GM19238 (cell line): Measurements from ENCODE around the gene KLF6.

Experiments
- DNase-seq: peaks from one replicate; pipeline ENCODE4 v3.0.0; 2011; ENCODE audit warnings: low spot score; ENCODE audit not compliant: insufficient read length

The KLF6 gene

GRCh38 chr10:3787816-3788215, 2.8 kb upstream of the KLF6 start:
- no peak for DNase-seq

GRCh38 chr10:3787016-3787400, 2.0 kb upstream of the KLF6 start:
- no peak for DNase-seq

- DNase-seq: no peak
Observed at GRCh38 chr10:3786295-3787015, 1.4 kb upstream of the KLF6 start.

DNA sequence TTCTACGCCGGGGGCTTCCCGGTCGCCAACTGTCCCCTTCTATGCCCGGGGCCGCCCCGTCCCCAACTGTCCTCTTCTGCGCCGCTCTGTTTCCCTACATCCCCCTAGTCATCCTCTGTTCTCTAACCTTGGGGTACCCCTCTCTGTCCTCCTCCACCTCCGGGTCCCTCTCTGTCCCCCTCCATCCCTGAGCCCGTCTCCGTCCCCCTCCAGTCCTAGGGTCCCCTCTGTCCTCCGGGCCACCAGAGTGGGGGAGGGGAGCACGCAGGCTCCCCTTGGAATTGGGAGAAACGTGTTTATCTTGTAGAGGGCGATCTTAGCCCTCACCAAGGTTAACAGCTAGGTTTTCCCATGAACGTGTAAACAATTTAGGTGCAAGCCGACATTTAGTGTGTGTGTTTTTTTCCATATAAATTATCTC, 852 bp upstream of the KLF6 start:
- no peak for DNase-seq

DNA sequence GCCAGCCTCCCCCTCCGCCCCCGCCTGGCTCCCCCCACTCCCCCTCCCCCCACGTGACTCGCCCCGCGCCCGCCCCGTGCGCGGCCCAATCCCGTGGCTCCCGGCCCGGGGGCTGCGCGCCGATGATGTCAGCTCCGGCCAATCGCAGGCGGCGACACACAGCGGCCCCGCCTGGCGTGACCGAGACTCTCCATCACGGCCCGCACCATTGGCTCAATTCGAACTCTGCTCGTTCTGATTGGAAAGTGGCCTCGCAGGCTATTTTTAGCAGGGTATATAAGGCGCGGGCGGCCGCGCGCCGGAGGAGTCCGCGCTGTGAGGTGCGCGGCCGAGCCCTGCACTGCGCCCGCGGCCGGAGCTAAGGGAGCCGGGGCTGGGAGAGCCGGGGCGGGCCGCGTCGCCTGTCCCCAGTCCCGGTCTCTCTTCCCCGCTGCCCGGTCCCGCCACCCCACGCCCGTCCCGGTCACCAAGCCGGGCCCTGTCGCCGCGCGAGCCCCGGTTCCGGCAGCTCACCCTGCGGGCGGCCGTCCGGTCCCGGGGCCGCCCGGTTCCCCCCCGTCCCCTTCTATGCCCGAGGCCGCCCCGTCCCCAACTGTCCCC, 342 bp upstream of the KLF6 start:
- DNase-seq: peak; percentile 96

DNA sequence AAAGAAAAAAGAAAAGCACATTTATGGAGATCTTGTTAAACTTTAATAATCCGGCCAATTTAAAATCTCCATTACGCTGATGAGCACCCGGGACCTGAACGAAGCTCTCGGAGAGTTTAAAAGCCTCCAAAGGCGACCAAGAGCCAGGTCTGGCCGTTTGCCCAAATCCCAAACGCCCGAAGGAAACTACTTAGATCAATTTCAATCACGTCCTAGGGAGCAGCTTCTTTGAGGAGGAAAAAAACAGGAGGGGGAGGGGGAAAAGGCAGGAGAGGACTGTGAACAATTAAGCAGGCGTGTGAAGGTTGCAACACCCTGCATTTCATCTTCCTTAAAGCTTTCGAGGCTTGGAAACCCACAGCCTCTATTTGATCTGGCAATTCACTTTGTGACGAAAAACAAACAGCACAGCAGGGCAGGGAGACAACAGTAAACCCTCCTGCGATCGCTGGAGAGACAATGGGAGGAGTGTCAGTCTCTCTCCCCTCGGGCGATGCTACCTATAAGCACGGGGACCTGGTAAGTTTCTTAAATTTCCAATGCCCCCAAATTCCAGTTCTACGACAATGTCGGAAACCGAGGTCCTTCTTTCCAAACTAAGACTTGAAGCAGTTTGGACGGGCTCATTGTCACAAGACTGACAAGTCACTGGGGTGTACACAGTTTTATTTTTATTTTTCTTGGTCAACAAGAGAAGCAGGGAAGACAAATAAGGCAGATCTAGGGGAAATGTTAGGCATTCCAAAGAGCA, 1.2 kb downstream of the KLF6 start:
- DNase-seq: no peak

- peak; percentile 60 for DNase-seq
Observed at GRCh38 chr10:3783316-3783681, 1.7 kb downstream of the KLF6 start.

- no peak for DNase-seq
Observed at GRCh38 chr10:3782451-3783315, 2.3 kb downstream of the KLF6 start.

- no peak for DNase-seq
Observed at GRCh38 chr10:3782146-3782450, 2.9 kb downstream of the KLF6 start.

DNA sequence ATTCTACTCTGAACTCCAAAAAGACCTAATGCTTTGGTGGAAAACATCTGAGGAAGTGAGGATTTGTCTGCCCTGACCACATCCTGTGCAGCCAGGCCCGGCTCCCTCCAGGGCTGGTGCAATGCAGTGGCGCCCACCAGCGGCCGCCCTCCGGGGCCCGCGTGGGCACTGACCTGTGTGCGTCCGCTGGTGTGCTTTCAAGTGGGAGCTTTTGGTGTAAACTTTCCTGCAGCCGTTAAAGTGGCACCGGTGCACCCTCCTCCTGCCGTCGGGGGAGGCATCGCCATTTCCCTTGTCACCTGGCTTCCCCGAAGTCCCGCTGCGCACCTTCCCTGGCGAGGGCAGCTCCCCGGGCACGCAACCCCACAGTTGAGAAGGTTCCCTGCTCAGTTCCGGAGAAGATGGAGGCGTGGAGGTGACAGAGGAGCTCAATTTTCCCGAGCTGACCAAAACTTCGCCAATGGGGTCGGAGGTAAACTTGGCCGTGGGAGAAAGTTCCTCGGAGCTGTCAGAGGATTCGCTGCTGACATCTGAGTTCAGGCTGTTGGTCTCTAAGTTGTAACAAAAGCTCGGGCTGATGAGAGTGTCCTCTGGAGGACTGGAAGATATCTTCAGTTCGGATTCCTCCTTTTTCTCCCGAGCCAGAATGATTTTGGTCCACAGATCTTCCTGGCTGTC, 3.4 kb downstream of the KLF6 start:
- no peak for DNase-seq

GRCh38 chr10:3780771-3781467, 4.1 kb downstream of the KLF6 start:
- no peak for DNase-seq

DNA sequence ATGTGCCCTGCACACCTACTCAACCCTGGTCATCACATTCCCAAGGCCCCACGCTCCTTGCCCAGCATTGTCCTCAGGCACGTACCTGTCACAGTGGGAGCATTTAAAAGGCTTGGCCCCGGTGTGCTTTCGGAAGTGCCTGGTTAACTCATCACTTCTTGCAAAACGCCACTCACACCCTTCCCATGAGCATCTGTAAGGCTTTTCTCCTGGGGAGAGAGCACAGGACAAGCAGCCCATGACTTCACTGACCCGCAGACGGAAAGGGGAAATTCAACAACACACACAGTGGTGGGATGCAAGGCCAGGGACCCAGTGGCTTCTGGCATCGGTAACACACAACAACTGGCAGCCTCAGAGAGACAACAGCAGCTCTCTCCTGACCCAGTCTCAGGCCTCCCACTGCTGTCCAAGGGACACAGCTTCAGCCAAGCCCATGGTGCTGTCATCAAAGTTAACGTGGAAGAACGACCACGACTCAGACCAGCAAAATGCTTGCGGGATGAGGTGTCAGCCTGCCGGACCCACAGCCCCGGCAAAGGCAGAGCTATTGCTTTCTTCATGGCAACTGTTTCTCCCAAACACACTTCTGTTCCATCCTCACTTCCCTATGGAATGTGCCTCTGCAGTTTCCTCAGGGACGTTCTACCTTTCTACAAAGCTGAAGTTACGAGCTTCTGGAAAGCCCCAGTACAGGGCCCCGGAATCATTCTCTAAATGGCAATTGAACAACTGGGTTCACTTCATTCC, 4.8 kb downstream of the KLF6 start:
- DNase-seq: no peak

GRCh38 chr10:3779158-3779741, 5.8 kb downstream of the KLF6 start:
- DNase-seq: no peak

DNA sequence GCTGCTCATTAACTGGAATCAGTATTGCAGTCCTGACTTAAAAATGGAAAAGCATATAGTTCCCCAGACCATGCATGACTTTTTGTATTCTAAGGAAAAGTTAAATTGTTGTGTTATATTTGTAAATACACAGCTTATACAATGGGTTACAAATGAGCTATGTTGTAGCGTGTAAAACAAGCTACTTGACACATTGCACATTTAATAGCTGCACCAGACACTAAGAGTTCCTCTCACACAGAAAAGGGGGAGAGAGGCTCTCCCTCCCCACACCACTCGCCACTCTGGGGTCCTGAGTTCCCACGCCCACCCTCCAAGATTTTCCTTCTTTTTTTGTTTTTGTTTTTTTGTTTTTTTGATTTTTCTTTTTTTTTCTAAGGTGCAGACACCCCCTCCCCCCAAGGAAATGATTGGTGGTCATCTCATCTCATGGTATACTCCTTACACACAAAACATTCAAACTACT, 6.3 kb downstream of the KLF6 start:
- no peak for DNase-seq

GRCh38 chr10:3777981-3778691, 6.9 kb downstream of the KLF6 start:
- no peak for DNase-seq

- DNase-seq: no peak
Observed at GRCh38 chr10:3776796-3777571, 8.0 kb downstream of the KLF6 start.

DNA sequence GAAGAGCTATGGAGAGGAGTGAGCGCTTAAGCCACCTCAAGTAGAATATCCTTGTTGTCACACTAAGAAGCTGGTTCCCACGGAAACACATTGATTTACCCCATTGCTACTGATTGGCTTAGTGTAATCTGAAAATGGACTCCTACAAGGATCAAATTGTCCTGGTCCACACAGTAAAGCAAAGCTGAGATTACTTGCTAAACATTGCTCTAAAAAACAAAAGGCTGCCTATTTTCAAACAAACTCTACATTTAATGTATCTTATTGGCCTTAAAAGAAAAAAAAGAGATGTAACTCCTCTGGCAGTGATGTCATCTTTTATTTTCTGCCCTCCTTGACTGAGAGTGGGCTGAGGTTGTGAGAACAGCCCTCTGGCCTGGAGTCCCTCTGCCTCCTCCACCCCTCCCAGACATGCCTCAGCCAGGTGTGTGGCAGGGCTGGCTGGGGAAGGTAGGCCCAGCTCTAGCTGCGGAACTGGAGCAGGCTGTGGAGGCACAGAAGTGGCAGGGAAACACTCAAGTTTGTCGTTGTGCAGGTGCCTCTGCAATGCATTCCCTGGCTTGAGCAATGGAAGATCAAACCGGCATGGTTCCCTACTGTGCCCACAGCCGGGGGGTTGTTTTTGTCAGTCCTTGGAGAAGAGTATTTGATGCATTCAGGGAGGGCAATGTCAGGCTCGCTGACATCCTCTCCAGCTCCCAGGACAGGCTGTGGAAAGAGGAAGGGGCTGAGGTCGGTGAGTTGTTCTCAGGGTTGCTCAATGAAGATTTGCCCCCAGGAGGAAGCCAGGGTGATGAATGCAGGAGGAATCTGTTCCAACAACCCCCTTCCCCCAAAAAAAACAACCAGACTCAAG, 9.1 kb downstream of the KLF6 start:
- DNase-seq: no peak
